Esophagus mucosa (tissue), 1 donor: ENCODE measurements around the gene XIRP1. TPM values are rescaled to one million over a fixed set of nuclear protein-coding genes. Genes with fewer than 3 reads are reported as not detected.
"Not testable (repeated sequence)": the region's sequence is repeated elsewhere in the genome, so short reads cannot be mapped to it uniquely, and the experiment has no call there.

Experiments
- ATAC-seq: fragments of 200-7000 bp; cut with Tn5 transposase; one replicate; pipeline ENCODE4 v1.9.1; 2020
- total RNA-seq: library from RNA; stranded (reverse); gene quantifications from one replicate; pipeline ENCODE4 v1.2.4, GENCODE V29; 2023
- donor health status: DM: yes; HTN: yes; CAD: no.

The XIRP1 gene
- total RNA-seq = not detected

DNA sequence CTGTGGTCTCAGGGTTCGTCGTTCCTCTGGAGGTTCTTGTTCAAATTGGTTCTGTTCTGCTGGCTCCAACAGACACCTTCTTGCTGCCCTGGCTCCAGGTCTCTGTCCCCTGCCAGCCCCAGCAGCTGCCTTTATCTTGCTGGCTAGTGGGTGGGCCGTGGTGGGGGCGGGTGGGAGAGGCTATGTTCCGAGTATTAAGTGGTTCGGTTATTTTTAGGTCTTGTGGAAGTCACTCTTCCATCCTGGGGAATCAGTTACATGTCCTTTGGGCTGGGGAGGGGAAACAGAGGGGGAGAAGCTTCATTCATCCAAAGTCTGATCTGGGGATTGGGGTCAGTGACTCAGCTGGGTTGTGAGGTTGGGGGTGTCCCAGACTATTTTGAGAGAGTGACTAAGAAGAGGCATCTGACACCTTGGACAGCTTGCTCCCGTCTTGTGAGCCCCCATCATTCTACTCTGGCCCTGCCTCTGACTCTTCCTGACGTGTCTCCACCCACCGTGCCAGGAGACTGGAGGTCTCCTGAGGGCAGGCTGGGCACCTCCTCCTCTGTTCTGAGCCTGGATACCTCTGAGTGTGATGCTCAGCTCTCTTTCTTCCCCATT lies at the start of gene XIRP1:
TSS of gene XIRP1 (minus strand) at position 106 of the 603 bp plus-strand sequence. CDS start 3,150 bp downstream, outside the sequence.
- ATAC-seq = no peak

GRCh38 chr3:39241561-39241960 lies 49.2 kb upstream of the XIRP1 start:
- no peak for ATAC-seq

DNA sequence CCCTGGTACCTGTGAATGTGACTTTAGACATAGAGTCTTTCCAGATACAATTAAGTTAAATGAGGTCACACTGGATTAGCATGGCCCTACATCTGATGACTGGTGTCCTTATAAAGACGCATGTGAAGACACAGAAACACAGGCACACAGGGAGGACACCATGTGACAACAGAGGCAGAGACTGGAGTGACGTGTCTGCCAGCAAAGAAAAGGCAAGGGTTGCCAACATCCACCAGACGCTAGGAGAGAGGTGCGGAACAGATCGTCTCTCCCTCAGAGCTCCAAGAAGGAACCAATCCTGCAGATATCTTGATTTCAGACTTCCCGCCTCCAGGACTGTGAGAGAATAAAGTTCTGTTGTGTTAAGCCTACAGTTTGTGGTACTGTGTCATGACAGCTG lies 44.6 kb upstream of the XIRP1 start:
- ATAC-seq = no peak

GRCh38 chr3:39234651-39235050 lies 42.3 kb upstream of the XIRP1 start:
- ATAC-seq = peak; percentile 61

- no peak for ATAC-seq
These were observed 40.5 kb upstream of the XIRP1 start for GRCh38 chr3:39232859-39233258.

GRCh38 chr3:39230453-39230852 lies 38.1 kb upstream of the XIRP1 start:
- ATAC-seq = no peak

DNA sequence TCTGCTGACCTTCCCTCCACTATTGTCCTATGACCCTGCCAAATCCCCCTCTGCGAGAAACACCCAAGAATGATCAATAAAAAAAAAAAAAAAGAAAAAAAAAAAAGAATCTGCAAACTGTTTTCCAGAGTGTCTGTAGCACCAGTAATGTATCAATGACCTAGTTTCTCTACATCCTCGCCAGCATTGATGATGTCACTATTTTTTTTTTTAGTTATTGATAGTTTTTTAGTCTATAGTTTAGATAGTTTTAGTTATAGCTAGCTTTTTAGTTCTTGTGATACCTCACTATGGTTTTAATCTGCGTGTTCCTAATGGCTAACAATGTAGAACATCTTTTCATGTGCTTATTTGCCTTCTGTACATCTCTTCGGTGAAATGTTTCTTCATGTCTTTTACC lies 36.1 kb upstream of the XIRP1 start:
- no peak for ATAC-seq

GRCh38 chr3:39227596-39227995 lies 35.2 kb upstream of the XIRP1 start:
- not testable (repeated sequence) for ATAC-seq

- no peak for ATAC-seq
These were observed 33.8 kb upstream of the XIRP1 start for GRCh38 chr3:39226106-39226741.

GRCh38 chr3:39224288-39224687 lies 31.9 kb upstream of the XIRP1 start:
- ATAC-seq = no peak

DNA sequence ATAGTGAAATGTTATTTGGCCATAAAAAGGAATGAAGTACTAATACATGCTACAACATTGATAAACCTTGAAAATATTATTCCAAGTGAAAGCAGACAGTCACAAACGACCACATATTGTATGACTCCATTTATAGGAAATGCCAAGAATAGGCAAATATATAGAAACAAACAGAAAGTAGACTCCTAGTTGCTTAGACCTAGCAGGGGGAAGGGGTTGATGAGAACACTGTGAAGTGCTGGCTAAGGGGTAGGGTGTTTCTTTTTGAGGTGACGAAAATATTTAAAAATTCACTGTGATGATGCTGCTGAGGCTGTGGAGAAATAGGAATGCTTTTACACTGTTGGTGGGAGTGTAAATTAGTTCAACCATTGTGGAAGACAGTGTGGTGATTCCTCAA lies 30.5 kb upstream of the XIRP1 start:
- no peak for ATAC-seq

DNA sequence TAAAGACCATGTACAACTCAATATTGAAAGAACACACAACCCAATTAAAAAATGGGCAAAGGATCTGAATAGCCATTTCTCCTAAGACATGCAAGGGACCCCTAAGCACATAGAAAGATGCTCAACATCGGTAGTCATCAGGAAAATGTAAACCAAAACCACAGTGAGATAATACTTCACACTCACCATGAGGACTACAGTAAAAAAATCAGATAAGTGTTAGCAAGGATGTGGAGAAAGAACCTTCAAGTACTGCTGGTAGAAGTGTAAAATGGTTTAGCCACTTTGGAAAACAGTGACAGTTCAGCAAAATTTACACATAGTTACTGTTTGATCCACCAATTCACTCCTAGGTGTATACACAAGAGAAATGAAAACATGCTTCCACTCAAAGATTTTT lies 30.1 kb upstream of the XIRP1 start:
- ATAC-seq = no peak

DNA sequence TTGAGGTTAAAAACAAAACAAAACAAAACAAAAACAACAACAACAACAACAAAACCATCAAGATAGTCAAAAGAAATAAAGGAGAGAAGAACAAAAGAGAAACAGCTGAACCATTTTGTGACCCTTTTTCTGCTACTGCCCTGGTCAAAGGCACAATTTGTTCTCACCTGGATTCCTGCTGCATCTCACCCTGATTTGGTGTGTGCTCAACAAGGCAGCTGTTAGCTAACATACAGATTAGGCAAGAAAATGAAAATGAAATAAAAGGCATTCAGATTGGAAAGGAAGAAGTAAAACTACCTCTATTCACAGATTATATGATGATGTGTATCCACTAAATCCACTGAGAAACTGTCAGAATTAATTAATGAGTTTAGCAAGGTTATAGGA lies 28.7 kb upstream of the XIRP1 start:
- no peak for ATAC-seq

- ATAC-seq = no peak
These were observed 28.2 kb upstream of the XIRP1 start for GRCh38 chr3:39220407-39221140.

- no peak for ATAC-seq
These were observed 27.3 kb upstream of the XIRP1 start for GRCh38 chr3:39219702-39220101.

DNA sequence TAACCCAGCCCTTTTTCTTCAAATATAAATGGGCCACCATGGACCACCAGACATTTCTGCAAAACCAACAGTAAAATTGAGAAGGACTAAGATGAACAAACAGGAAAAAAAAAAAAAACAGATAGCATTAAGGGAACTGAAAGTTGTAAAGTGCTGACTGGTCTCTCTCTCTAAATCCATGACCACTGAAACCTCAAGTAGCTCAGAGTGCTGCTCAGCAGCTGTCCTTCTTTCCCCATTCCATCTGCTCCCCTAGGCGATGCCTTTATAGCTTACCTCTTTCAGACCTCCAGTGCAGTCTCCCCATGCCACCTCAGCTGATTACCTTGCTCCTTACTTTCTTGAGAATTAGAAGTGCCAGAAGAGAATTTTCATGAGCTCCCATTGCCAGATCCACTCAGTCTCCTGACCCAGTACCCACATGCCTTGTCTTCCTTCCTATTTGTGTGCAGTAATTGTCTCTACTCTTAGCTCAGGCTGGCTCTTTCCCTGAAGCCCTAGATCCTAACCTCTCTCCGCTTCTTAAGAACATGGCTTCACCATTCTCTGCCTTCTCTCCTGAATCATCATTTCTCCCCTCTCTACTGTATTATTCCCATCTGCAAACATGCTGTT lies 23.9 kb upstream of the XIRP1 start:
- ATAC-seq = no peak

DNA sequence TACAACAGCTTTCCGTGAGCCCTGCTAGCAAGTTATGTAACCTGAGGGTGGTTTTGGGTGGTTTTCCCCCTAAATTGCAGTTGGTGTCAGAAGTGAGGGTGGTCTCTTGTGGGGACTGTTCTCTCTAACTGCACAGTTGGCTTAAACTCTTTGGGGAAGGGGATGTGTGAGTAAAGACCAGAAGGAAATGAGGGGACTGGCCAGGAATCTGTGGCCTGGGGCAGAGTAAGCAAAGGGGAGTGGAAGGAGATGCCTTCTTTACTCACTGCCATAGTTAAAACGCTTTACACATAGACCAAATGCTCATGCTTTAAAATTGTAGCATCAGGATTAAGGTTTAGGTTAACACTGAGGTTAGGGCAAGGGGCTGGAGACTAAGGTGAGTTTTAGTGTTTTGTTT lies 21.2 kb upstream of the XIRP1 start:
- ATAC-seq = no peak

GRCh38 chr3:39212665-39213064 lies 20.3 kb upstream of the XIRP1 start:
- no peak for ATAC-seq

DNA sequence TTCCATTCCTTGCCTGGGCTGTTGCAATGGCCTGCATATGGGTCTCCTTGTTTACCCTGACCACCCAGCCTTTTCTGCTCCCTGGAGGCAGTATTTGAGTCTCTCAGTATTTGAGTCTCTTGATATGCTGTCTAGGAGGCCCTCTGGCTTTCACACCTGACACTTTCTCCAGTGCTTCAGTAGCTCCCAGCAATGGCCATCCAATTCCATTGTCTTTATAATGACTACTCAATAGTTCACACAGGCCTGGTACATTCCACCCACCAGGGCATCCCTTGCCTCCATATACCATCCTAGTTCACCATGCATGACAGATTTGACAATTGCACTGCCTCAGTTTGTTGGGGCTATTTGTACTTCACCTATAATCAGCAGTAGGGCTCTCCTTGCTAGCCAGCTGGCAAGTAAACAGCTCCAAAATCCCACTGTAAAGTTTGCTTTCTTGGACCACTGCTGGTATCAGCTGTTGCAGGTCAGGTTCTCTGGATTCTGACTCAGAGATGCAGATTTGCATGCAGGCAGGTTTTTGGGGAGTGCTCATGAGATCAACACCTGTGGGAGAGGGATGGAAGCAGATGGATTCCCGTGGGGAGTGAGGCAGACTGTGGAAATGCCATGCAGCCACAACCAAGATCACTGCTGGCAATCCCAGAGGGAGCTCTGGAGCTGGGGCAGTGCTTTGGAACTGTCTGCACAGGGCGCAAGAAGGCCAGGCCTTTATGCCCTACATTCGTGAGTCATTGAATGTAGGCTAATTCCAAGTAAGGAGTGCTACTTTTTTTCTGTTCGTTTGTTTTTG lies 19.1 kb upstream of the XIRP1 start:
- ATAC-seq = no peak

GRCh38 chr3:39210078-39210477 lies 17.7 kb upstream of the XIRP1 start:
- no peak for ATAC-seq

GRCh38 chr3:39209329-39209970 lies 17.1 kb upstream of the XIRP1 start:
- no peak for ATAC-seq

- ATAC-seq = peak; percentile 52
These were observed 16.2 kb upstream of the XIRP1 start for GRCh38 chr3:39208463-39209055.
